HG03196 (cell line): ENCODE data around the gene MAPK8IP2.
"Not testable (repeated sequence)": the region's sequence is repeated elsewhere in the genome, so short reads cannot be mapped to it uniquely, and the experiment has no call there.

Experiments used
- ATAC-seq: cut with Tn5 transposase; IDR thresholded peaks from one replicate; pipeline ENCODE4 v1.9.1; 2021; ENCODE audit not compliant: unreplicated experiment

MAPK8IP2 gene

GRCh38 chr22:50633771-50634170, 33.2 kb downstream of the MAPK8IP2 start:
- ATAC-seq = no peak

- ATAC-seq = no peak
These were observed 35.0 kb downstream of the MAPK8IP2 start for GRCh38 chr22:50635591-50635990.

GRCh38 chr22:50640296-50640695, 39.7 kb downstream of the MAPK8IP2 start:
- ATAC-seq = not testable (repeated sequence)

- ATAC-seq = no peak
These were observed 40.5 kb downstream of the MAPK8IP2 start for GRCh38 chr22:50640857-50641647.

- ATAC-seq = no peak
These were observed 41.4 kb downstream of the MAPK8IP2 start for GRCh38 chr22:50641696-50642607.

GRCh38 chr22:50643021-50643820, 42.6 kb downstream of the MAPK8IP2 start:
- ATAC-seq = not testable (repeated sequence)

- ATAC-seq = not testable (repeated sequence)
These were observed 43.2 kb downstream of the MAPK8IP2 start for GRCh38 chr22:50643821-50644101.

GRCh38 chr22:50653256-50653655, 52.7 kb downstream of the MAPK8IP2 start:
- no peak for ATAC-seq

- not testable (repeated sequence) for ATAC-seq
These were observed 54.1 kb downstream of the MAPK8IP2 start for GRCh38 chr22:50654664-50655063.

GRCh38 chr22:50656122-50657070, 55.8 kb downstream of the MAPK8IP2 start:
- ATAC-seq = no peak

- no peak for ATAC-seq
These were observed 57.3 kb downstream of the MAPK8IP2 start for GRCh38 chr22:50657925-50658324.

GRCh38 chr22:50659711-50660110, 59.1 kb downstream of the MAPK8IP2 start:
- ATAC-seq = not testable (repeated sequence)

- ATAC-seq = no peak
These were observed 59.7 kb downstream of the MAPK8IP2 start for GRCh38 chr22:50660306-50660705.
